ENCODE measurements around the gene COPS9.

COPS9 gene

DNA sequence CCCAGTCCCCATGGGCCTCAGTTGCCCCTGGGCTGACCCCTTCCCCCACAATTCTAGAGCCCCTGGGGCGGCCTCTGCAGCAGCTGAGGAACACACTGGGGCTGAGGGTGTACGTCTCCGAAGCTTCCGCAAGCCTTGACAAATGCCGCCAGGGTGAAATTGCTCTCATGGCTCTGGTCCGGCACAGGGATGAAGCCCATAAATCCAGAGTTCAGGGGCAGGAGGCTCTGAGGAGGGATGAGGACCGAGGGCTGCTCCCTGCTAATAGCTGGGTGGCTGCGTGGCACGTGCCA, 31.4 kb upstream of the COPS9 start:
- H3K27me3 ChIP-seq (ENCODE audit: insufficient read depth, low read depth) = no peaks in the 10 kb centered on the region; the same call in 1 of the 2 replicates
- no peaks in the 10 kb centered on the region for H3K79me2 ChIP-seq (ENCODE audit: insufficient read depth, low read depth)
- H3K4me2 ChIP-seq = no peak overlapping the region
- H3K4me1 ChIP-seq (ENCODE audit: low read depth, poor library complexity, severe bottlenecking) = no peaks in the 10 kb centered on the region
- H4K20me1 ChIP-seq (ENCODE audit: insufficient read depth) = no peaks in the 10 kb centered on the region
- H3K9ac ChIP-seq = no peak overlapping the region
- no peak overlapping the region for H3K4me3 ChIP-seq (IDR thresholded peaks at IDR 0.05; ENCODE audit: insufficient read depth, low read depth, low read length)
- no peak overlapping the region for H3K27ac ChIP-seq
- H3K36me3 ChIP-seq (ENCODE audit: insufficient read depth) = no peaks in the 10 kb centered on the region
- TF ChIP-seq, protein P1, sequence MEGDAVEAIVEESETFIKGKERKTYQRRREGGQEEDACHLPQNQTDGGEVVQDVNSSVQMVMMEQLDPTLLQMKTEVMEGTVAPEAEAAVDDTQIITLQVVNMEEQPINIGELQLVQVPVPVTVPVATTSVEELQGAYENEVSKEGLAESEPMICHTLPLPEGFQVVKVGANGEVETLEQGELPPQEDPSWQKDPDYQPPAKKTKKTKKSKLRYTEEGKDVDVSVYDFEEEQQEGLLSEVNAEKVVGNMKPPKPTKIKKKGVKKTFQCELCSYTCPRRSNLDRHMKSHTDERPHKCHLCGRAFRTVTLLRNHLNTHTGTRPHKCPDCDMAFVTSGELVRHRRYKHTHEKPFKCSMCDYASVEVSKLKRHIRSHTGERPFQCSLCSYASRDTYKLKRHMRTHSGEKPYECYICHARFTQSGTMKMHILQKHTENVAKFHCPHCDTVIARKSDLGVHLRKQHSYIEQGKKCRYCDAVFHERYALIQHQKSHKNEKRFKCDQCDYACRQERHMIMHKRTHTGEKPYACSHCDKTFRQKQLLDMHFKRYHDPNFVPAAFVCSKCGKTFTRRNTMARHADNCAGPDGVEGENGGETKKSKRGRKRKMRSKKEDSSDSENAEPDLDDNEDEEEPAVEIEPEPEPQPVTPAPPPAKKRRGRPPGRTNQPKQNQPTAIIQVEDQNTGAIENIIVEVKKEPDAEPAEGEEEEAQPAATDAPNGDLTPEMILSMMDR (conservative IDR thresholded peaks at IDR 0.05; ENCODE audit: low read depth, low read length) = no peak
- no peak overlapping the region for H2AFZ ChIP-seq (ENCODE audit: low read depth)

DNA sequence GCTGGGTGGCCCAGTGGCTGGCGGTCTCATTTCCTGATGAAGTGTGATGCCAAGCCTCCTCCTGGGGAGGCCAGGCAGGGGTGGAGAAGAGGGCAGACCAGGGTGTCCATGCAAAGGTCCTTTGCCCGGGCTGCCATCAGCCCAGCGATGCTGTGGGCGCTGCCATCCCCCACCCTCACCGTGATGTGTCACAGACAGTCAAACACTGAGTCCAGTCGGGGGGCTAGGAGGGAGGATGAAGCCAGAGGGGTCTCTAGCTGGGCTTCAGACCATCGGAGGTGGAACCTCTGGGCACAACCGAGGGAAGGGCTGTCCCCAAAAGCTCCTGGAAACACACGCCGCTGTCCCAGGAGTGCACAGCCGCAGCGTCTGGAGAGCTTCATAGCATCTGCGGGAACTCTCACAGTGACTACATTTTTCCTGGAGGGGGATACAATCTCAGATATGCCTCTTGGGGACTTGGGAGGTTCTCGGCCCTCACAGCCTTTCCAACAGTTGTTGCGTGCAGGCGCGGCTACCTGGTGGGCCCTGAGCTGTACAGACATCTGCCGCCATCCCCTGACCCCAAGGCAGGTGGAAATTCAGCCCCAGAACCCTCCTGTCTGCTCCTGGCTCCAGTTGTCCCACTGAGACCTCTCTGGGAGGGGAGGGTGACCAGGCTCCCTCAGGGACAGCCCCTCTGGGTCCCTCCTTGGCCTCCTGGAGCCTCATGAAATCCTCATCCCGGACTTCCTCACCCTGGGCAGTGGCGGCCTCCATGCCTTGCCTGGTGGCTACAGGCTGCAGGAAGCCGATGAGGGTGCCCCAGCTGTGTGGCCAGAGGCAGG, 30.9 kb upstream of the COPS9 start:
- no peaks in the 10 kb centered on the region; the same call in 1 of the 2 replicates for H3K27me3 ChIP-seq (ENCODE audit: insufficient read depth, low read depth)
- H2AFZ ChIP-seq (ENCODE audit: low read depth) = no peak overlapping the region
- H3K4me3 ChIP-seq (IDR thresholded peaks at IDR 0.05; ENCODE audit: insufficient read depth, low read depth, low read length) = no peak overlapping the region
- no peaks in the 10 kb centered on the region for H4K20me1 ChIP-seq (ENCODE audit: insufficient read depth)
- H3K27ac ChIP-seq = no peak overlapping the region
- no peak overlapping the region for H3K4me2 ChIP-seq
- no peaks in the 10 kb centered on the region for H3K79me2 ChIP-seq (ENCODE audit: insufficient read depth, low read depth)
- no peak overlapping the region for H3K9ac ChIP-seq
- TF ChIP-seq, protein P1 (conservative IDR thresholded peaks at IDR 0.05; ENCODE audit: low read depth, low read length) = no peak
- no peaks in the 10 kb centered on the region for H3K36me3 ChIP-seq (ENCODE audit: insufficient read depth)
- H3K4me1 ChIP-seq (ENCODE audit: low read depth, poor library complexity, severe bottlenecking) = no peaks in the 10 kb centered on the region

DNA sequence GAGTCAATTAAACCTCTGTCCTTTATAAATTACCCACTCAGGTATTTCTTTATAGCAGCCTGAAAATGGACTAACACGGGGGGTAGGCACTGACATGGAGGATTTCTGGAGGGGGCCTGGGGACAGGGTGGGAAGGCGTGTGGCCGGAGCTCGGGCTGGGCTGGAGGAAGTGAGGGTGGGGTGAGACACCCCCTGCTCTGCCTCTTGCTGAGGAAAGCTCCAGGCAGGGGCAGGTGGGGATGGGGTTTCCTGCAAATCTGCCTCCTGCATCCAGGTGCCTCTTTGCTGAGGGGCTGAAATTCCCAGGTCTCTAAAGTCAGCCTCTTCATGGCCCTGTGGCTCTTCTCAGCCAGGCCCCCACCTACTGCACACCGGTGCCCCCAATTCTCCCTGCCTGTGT, 30.1 kb upstream of the COPS9 start:
- Histone ChIP-seq H3K9ac (no peak overlapping the region), H3K4me3 (IDR thresholded peaks at IDR 0.05; ENCODE audit: insufficient read depth, low read depth, low read length) (no peak overlapping the region), H3K79me2 (ENCODE audit: insufficient read depth, low read depth) (no peaks in the 10 kb centered on the region), H4K20me1 (ENCODE audit: insufficient read depth) (no peaks in the 10 kb centered on the region), H3K36me3 (ENCODE audit: insufficient read depth) (no peaks in the 10 kb centered on the region), H3K4me1 (ENCODE audit: low read depth, poor library complexity, severe bottlenecking) (no peaks in the 10 kb centered on the region), H3K4me2 (no peak overlapping the region), H3K27ac (no peak overlapping the region), H3K27me3 (ENCODE audit: insufficient read depth, low read depth) (no peaks in the 10 kb centered on the region; the same call in 1 of the 2 replicates), H2AFZ (ENCODE audit: low read depth) (no peak overlapping the region)
- TF ChIP-seq, protein P1 (conservative IDR thresholded peaks at IDR 0.05; ENCODE audit: low read depth, low read length) = no peak

DNA sequence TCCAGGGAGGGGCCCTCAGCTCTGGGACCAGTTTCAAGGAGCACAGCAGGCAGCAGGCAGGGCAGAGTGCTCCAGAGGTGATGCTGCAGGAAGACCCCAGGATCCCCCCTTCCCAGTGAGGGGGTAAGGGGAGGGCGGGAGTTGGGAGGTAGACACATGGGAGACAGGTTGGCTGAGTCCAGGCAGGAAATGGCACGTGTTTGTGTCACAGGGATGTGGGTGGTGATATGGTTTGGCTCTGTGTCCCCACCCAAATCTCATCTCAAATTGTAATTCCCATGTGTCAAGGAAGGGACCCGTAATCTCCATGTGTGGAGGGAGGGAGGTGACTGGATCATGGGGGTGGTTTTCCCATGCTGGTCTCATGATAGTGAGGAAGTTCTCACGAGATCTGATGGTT, 29.6 kb upstream of the COPS9 start:
- H4K20me1 ChIP-seq (ENCODE audit: insufficient read depth) = no peaks in the 10 kb centered on the region
- H3K27ac ChIP-seq = no peak overlapping the region
- no peaks in the 10 kb centered on the region for H3K36me3 ChIP-seq (ENCODE audit: insufficient read depth)
- no peaks in the 10 kb centered on the region for H3K4me1 ChIP-seq (ENCODE audit: low read depth, poor library complexity, severe bottlenecking)
- H3K4me3 ChIP-seq (IDR thresholded peaks at IDR 0.05; ENCODE audit: insufficient read depth, low read depth, low read length) = no peak overlapping the region
- H3K27me3 ChIP-seq (ENCODE audit: insufficient read depth, low read depth) = no peaks in the 10 kb centered on the region; the same call in 1 of the 2 replicates
- H3K79me2 ChIP-seq (ENCODE audit: insufficient read depth, low read depth) = no peaks in the 10 kb centered on the region
- no peak overlapping the region for H3K9ac ChIP-seq
- no peak overlapping the region for H2AFZ ChIP-seq (ENCODE audit: low read depth)
- no peak overlapping the region for H3K4me2 ChIP-seq
- TF ChIP-seq, protein P1 (conservative IDR thresholded peaks at IDR 0.05; ENCODE audit: low read depth, low read length) = no peak

All from KMS-11 (cell line).